Right lobe of liver (tissue), 4 donors: ENCODE results near the gene FOXN1.

ENCODE experiments used
- CTCF ChIP-seq, 4 donors: fragments of 200-600 bp in 3 of 4; fragments of 450-650 bp in 1 of 4; IDR thresholded peaks; one replicate each; pipeline versions ENCODE4 v1.5.1 to v1.8.0; 2016 to 2022; ENCODE audit warnings: antibody characterized with exemption in 4 of 4, mild to moderate bottlenecking in 2 of 4
- POLR2A ChIP-seq: fragments of 450-650 bp; IDR thresholded peaks from one replicate; pipeline ENCODE4 v1.6.1; 2017; ENCODE audit warnings: antibody characterized with exemption, mild to moderate bottlenecking
- donor health status: DM: no; HTN: no; CAD: no.
- donor health status: DM: no; HTN: no; CAD: no.
- donor health status: DM: no; HTN: yes; CAD: no.

DNA sequence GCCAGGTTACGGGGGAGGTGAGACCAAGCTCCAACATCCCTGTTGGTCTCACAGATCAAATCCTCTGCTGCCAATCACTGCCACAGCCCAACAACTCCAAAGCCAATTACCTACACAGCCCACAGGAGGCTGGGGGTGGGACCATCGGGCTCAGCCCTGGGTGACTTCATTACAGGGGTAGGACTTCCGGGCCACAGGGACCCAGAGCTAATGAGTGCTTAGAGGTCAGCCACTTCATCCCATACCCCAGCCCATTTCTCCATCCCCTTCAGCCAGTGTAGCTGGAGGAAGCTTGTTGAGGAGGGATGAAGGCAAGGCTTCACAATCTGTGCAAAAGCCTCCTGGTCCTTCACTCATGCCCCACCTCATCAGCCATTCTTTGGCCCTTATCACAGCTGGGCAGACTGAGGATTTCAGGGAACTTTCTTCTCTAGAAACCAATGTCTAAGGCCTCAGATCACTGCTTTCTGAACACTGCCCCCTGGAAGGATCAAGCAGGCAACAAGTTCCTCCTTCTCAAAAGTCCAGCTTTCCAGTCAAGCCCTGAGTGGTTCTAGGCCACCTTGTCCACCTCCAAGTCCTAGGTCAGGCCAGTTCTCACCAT is 5.8 kb downstream of the FOXN1 start:
- TF ChIP-seq CTCF (IDR thresholded peaks at IDR 0.05): no peak
- TF ChIP-seq POLR2A: no peak
